Left ventricle myocardium inferior (tissue), 1 donor: ENCODE data around the gene SLC16A12. TPM values are rescaled to one million over a fixed set of nuclear protein-coding genes. Genes with fewer than 3 reads are reported as not detected.

Source experiments
- DNase-seq: peaks from one replicate; pipeline ENCODE4 v3.0.0-alpha.2; 2020
- H3K27ac ChIP-seq: fragments of 200-600 bp; replicated peaks from 2 replicates; pipeline ENCODE4 v1.8.0; 2021
- H3K27me3 ChIP-seq: fragments of 200-600 bp; 2 replicates; pipeline ENCODE4 v1.8.0; 2021; ENCODE audit warnings: low read depth
- H3K36me3 ChIP-seq: fragments of 200-600 bp; 2 replicates; pipeline ENCODE4 v1.8.0; 2021
- H3K4me1 ChIP-seq: fragments of 200-600 bp; 2 replicates; pipeline ENCODE4 v1.8.0; 2021
- H3K4me3 ChIP-seq: fragments of 200-600 bp; 2 replicates; pipeline ENCODE4 v1.8.0; 2021; ENCODE audit warnings: mild to moderate bottlenecking, moderate library complexity
- H3K9me3 ChIP-seq: fragments of 200-600 bp; replicated peaks from 2 replicates; pipeline ENCODE4 v1.8.0; 2021
- intact Hi-C: fragments of 100-400 bp; cut with micrococcal nuclease; formaldehyde crosslinking; loops from one replicate; pipeline ENCODE4 v1.11.0; 2022
- total RNA-seq: library from RNA; stranded (reverse); fragmentation: NEBNext Ultra II Directional; extraction: Animal tissue kit (Norgen Biotek cat#: 25700); gene quantifications from one replicate; pipeline ENCODE4 v1.2.1, GENCODE V29; 2021
- TF ChIP-seq, protein P1 (sequence below): fragments of 200-600 bp; IDR thresholded peaks from 2 replicates; pipeline ENCODE4 v1.8.0; 2021; ENCODE audit warnings: antibody characterized with exemption, mild to moderate bottlenecking, borderline replicate concordance
- donor health status: DM: no; HTN: yes; CAD: no; lungs with severe emphysema.

SLC16A12 gene
- total RNA-seq, 1 donor from 2014 or later = 2.0 TPM

GRCh38 chr10:89427629-89428028, 107.8 kb downstream of the SLC16A12 start:
- intact Hi-C loops = loop anchor here (2.0 to 10.0 kb wide), 2 partner anchors 137 to 277 kb away; partner anchors contain the start of gene KIF20B
- DNase-seq = no peak
- Histone ChIP-seq H3K4me3 (no peak overlapping the region), H3K9me3 (no peaks in the 10 kb centered on the region), H3K27me3 (no peaks in the 10 kb centered on the region), H3K27ac (no peak overlapping the region), H3K4me1 (peaks cover 30% of the 10 kb centered on the region), H3K36me3 (no peaks in the 10 kb centered on the region)
- TF ChIP-seq, protein P1, sequence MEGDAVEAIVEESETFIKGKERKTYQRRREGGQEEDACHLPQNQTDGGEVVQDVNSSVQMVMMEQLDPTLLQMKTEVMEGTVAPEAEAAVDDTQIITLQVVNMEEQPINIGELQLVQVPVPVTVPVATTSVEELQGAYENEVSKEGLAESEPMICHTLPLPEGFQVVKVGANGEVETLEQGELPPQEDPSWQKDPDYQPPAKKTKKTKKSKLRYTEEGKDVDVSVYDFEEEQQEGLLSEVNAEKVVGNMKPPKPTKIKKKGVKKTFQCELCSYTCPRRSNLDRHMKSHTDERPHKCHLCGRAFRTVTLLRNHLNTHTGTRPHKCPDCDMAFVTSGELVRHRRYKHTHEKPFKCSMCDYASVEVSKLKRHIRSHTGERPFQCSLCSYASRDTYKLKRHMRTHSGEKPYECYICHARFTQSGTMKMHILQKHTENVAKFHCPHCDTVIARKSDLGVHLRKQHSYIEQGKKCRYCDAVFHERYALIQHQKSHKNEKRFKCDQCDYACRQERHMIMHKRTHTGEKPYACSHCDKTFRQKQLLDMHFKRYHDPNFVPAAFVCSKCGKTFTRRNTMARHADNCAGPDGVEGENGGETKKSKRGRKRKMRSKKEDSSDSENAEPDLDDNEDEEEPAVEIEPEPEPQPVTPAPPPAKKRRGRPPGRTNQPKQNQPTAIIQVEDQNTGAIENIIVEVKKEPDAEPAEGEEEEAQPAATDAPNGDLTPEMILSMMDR = no peak

DNA sequence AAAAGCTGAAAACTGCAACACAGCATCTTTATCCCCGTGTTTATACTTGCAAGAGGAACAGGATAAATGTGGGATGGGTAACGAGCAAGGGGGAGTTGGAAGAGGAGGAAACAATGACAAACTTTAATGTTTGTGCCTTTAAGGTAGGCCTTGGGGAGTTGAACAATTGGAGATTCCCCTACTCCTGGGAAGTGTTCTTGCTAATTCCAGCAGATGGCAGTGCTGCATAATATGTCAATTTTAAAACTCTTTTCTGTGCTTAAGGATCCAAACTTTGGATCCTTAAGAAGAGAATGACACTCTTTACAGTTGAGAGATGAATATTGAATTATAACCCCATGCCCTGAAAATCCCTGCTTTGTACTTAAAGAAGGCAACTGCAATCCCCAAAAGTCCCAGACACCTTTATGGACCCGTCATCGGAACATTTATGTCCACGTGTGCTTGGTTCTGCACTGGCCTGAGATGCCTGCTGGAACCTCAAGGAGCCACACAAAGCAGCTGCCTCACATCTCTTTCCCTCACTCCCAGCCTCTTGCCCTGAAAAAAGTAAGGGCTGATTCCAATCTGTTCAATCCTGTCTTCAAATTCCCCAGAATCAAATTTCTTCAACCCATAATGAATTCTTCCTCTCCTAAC, 109.0 kb downstream of the SLC16A12 start:
- Histone ChIP-seq H3K36me3 (no peaks in the 10 kb centered on the region), H3K27ac (no peak overlapping the region), H3K4me3 (no peak overlapping the region), H3K9me3 (no peaks in the 10 kb centered on the region), H3K27me3 (no peaks in the 10 kb centered on the region), H3K4me1 (peaks cover 18% of the 10 kb centered on the region)
- intact Hi-C loops = loop anchor here (2.0 to 10.0 kb wide), 2 partner anchors 138 to 278 kb away; partner anchors contain the start of gene KIF20B
- DNase-seq = no peak
- TF ChIP-seq, protein P1 = peak; percentile 91

DNA sequence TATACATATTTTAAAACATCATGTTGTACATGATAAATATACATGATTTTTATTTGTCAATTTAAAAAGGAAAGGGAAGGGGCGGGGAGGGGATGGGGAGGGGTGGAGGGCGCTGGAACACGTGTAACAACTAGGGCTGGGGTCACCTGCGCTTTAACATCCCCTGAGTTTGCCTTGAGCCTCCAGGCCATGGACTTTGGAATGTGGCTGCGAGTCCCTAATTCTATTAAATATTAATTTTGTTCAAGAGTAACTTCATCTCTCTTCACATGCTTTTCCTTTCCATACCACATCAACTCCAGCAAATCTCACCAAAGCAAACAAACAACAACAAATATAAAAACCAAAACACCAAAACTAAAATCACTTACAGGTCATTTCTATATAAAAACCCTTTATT, 110.4 kb downstream of the SLC16A12 start:
- Histone ChIP-seq H3K4me1 (peaks cover 19% of the 10 kb centered on the region), H3K4me3 (no peak overlapping the region), H3K27ac (no peak overlapping the region), H3K36me3 (peaks cover 5% of the 10 kb centered on the region), H3K9me3 (no peaks in the 10 kb centered on the region), H3K27me3 (no peaks in the 10 kb centered on the region)
- DNase-seq = no peak
- TF ChIP-seq, protein P1 = no peak
- intact Hi-C loops = loop anchor here (10.0 kb wide), 1 partner anchor 280 kb away; the partner anchor contains the start of gene KIF20B

DNA sequence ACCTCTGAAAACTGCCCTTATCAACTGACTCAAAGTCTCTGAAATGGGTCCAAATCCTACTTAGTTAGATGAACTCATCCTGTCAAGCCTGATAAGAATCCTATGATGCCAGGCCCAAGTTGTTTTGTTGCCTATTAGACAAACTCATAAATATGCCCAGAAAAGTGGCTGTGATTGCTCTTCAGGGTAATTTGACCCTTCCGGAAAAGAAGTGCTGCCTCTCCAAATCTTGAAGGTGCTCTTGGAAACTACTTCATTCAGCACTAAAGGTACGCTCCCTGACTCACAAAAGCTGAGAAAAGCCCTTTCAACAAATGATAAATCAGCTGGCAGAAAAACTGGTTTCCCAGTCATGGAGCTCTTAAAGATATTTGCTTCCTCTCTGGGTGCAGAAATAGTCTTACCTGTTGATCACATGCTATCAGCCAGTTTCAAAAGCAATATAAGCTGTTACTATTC, 114.3 kb downstream of the SLC16A12 start:
- peaks cover 17% of the 10 kb centered on the region for H3K36me3 ChIP-seq
- no peak overlapping the region for H3K4me3 ChIP-seq
- H3K27me3 ChIP-seq = no peaks in the 10 kb centered on the region
- no peak overlapping the region for H3K27ac ChIP-seq
- DNase-seq = no peak
- H3K4me1 ChIP-seq = peaks cover 41% of the 10 kb centered on the region
- TF ChIP-seq, protein P1 = no peak
- intact Hi-C loops = loop anchor here (10.0 kb wide), 1 partner anchor 284 kb away; the partner anchor contains the start of gene KIF20B
- no peaks in the 10 kb centered on the region for H3K9me3 ChIP-seq

DNA sequence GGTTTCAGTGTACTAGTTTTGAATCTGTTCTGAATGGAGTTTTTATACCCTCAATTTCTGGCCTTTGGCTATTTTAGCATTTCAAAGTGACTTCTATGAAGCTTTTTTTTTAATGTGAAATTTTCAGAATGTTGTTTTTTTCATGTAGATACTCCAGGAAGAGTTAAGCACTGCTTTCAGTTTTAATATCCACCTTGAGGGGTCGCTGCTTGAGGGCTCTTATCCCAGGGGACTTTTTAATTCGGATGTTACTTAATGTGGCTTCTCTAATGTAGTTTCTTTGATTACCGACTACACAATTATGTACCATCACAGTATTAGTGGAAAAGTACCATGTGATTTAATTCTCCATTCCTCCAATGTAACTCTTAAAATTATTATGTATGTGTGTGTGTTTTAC, 115.8 kb downstream of the SLC16A12 start:
- Histone ChIP-seq H3K27ac (peak overlapping the region; percentile 96), H3K4me3 (peak overlapping the region; percentile 34), H3K9me3 (no peaks in the 10 kb centered on the region), H3K27me3 (no peaks in the 10 kb centered on the region), H3K4me1 (peaks cover 56% of the 10 kb centered on the region), H3K36me3 (peaks cover 17% of the 10 kb centered on the region)
- DNase-seq = no peak
- TF ChIP-seq, protein P1 = peak; percentile 55
- intact Hi-C loops = no loop called here
